Choroid plexus epithelial cell (primary cell): Measurements from ENCODE around the gene MPDU1.

Source experiments
- DNase-seq: peaks from one replicate; pipeline ENCODE4 v3.0.0-alpha.2; 2010; ENCODE audit warnings: low read depth
- H3K4me3 ChIP-seq: 2 replicates; pipeline ENCODE4 v1.5.1; 2011; ENCODE audit warnings: low read depth, mild to moderate bottlenecking, control low read depth, low read length, moderate library complexity
- TF ChIP-seq, protein P1 (sequence below): conservative IDR thresholded peaks from 2 replicates; pipeline ENCODE4 v1.5.1; 2011; ENCODE audit warnings: low read depth, mild to moderate bottlenecking, control low read depth, inconsistent platforms, low read length, moderate library complexity

Gene MPDU1

DNA sequence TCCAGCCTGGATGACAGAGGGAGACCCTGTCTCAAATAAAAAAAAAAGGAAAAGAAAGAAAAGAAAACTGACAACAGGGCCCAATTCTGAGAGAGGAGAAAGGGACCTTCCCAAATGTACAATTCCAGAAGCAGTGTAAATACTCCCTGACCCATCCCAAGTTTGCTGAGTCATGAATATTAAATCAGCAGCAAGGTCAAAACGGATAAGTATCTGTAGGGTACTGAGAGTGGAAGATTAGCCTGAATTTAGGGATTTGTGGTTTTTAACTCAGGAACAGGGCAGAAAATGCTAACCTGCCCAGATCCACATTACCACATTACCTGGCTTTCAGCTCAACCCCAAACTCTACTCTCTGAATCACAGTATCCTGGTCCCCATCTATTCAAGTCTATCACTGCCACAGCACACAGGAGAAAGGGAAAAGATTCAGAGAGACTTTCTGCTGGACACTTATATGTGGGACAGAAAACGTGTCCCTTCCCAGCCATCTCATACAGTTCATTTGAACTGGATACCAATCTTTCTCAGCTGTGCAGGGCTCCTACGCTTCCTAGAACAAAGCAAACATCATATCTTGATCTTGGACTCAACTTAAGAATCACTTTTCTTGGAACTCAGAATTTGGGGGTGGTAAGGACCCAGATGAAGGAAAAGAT lies 28.1 kb downstream of the MPDU1 start:
- no peak for DNase-seq
- TF ChIP-seq, protein P1, sequence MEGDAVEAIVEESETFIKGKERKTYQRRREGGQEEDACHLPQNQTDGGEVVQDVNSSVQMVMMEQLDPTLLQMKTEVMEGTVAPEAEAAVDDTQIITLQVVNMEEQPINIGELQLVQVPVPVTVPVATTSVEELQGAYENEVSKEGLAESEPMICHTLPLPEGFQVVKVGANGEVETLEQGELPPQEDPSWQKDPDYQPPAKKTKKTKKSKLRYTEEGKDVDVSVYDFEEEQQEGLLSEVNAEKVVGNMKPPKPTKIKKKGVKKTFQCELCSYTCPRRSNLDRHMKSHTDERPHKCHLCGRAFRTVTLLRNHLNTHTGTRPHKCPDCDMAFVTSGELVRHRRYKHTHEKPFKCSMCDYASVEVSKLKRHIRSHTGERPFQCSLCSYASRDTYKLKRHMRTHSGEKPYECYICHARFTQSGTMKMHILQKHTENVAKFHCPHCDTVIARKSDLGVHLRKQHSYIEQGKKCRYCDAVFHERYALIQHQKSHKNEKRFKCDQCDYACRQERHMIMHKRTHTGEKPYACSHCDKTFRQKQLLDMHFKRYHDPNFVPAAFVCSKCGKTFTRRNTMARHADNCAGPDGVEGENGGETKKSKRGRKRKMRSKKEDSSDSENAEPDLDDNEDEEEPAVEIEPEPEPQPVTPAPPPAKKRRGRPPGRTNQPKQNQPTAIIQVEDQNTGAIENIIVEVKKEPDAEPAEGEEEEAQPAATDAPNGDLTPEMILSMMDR: no peak
- peak overlapping the region; percentile 32 for H3K4me3 ChIP-seq

DNA sequence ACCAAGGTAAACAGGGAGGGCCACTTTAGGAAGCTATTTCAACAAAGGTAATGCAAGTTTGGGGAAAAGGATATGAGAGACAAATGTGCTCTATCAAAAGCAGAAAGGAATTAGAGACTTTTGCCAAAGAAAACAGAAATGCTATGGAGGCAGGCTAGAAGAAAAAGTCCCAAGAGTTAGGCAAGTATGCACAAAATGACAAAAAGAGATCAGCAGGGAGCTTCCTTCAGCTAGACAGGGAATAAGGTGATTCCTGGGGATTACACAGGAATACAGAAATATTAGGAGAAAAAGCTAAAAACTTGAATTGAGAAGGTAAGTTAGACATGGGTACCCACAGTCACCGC lies 28.6 kb downstream of the MPDU1 start:
- peak; percentile 56 for DNase-seq
- TF ChIP-seq, protein P1: no peak
- peak overlapping the region; percentile 32 for H3K4me3 ChIP-seq

DNA sequence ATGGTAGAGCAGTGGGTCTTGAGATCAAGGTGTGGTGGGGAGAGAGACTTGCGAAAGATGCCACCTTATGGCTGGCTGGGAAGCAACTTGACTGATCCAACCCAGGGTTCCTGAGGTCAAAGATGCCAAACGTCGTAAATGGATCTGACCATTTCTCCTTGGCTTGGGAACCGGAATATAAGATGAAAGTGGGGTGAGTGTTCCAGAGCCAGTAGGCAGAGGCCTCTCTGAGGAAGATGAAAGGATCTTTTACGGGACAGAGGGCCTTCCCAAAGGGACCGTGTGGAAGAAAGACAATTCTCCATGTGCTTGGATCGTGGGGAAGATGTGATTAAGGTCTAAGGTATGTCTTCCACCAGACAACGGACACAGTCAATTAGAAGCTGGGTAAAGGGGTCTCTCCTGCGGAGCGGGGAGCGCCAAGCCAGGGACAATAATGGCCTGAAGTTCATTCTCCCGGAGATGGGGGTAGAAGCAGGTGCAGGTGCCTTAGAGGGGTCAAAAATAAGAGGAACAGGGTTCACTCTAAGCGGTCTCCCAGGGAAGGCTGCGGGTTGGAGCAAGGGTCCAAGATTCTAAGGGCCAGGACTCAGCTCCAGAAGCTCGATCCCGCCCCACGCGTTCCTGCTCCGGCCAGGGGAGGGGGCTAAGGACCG lies 30.2 kb downstream of the MPDU1 start:
- DNase-seq: peak; percentile 43
- TF ChIP-seq, protein P1: no peak
- peak overlapping the region; percentile 82 for H3K4me3 ChIP-seq

DNA sequence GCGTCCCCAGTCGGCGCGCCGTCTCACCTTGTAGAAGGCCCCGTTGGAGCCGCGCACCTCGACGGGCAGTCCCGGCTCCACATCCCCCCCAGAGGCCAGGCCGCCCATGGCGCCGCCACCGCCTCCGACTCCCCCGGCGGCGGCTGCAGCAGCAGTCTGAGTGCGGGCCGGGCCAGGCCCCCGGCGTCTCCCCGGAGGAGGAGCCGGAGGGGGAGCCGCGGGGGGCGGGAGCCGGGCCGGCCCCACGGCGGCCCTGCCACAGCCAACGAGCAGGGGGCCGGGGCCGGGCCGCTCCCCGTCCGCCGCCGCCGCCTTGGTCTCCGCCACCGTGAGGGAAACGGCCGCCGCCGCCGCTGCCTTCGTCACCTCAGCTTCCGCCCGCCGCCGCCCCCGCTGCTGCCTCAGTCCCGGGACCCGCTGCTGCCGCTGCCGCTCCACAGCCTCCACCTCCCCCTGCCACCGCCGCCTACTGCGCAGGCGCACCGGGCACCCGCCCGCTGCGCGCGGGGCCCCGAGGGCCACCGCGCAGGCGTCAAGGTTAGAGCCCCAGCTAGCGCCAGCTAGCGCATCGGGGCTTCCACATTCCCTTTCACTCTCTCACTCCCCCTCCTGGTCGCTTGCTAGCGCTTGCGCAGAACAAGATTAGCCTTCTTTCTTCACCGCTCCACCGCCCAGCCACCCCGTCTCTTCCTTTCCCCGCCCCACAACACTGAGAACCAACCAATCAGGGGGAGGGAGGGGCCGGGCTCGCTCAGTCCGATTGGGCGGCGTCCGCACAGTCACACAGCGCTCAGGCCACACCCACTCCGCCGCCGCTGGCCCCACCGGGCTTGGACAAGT lies 31.0 kb downstream of the MPDU1 start, which contains the start of gene FXR2:
Gene FXR2, minus strand, starts transcription at position 473 of the 840 bp plus-strand sequence. Its CDS starts 365 bp downstream, at position 108.
- TF ChIP-seq, protein P1: peak; percentile 70

DNA sequence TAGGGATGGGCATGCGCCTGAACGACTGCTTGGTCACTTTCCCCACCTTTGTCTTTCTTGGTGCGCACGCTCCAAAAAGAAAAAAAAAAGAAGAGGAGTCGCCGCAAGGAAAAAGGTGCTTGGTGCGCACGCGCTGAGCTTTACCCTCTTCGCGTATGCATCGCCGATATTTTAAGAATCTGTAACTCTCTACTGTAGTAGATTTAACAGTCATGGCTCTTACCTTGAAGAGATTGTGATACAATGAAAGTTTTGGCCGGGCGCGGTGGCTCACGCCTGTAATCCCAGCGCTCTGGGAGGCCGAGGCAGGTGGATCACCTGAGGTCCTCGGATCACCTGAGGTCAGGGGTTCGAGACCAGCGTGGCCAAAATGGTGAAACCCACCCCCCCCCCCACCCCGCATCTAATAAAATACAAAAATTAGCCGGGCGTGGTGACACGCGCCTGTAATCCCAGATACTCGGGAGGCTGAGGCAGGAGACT lies 31.7 kb downstream of the MPDU1 start:
- TF ChIP-seq, protein P1: no peak
- H3K4me3 ChIP-seq: peak overlapping the region; percentile 54
- no peak for DNase-seq

More for the DNA sequence above, 31.0 kb downstream of the MPDU1 start, which contains the start of gene FXR2:
- DNase-seq: peak; percentile 100
- H3K4me3 ChIP-seq: peak within 1 kb of the TSS; percentile 82

DNA sequence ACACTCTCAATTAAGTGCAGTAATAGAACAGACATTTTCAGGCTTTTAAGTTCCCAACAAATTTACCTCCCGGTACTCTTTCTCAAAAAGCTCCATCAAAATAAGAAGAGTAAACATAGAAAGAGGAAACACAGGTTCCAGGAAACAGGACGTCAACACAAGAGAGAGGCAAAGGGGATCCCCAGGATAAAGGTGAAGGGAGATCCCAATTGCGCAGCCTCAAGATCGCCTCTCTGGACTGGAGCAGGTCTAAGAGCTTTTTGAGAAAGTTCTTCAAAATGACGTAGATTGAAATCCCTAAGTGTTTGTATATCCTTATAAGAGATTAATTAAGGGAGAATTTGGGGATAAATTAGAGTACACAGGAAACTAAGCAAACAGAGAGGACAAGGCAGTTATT lies 35.0 kb downstream of the MPDU1 start:
- no peak overlapping the region for H3K4me3 ChIP-seq
- DNase-seq: no peak
- TF ChIP-seq, protein P1: no peak
